Neural cell (in vitro differentiated cells): ENCODE data around the gene MYBL2. TPM values are rescaled to one million over a fixed set of nuclear protein-coding genes. Genes with fewer than 3 reads are reported as not detected.
A peak's percentile ranks its signal among the peaks of the same experiment; 100 is the strongest.

ENCODE experiments used
- H2AFZ ChIP-seq: fragments of 200-600, 300-800 bp; sonication (generic), shearing (Covaris generic); 2 replicates; pipeline ENCODE4 v1.6.0; 2014; ENCODE audit warnings: low read depth, mild to moderate bottlenecking, antibody characterized with exemption, low read length, moderate library complexity
- H3F3A ChIP-seq: fragments of 200-600 bp; shearing (Covaris generic); 2 replicates; pipeline ENCODE4 v1.6.1; 2016; ENCODE audit warnings: mild to moderate bottlenecking, moderate library complexity, mixed read lengths, antibody characterized with exemption, low read length; ENCODE audit not compliant: insufficient read depth, poor library complexity, severe bottlenecking
- H3K27ac ChIP-seq: fragments of 200-600, 300-800 bp; sonication (generic), shearing (Covaris generic); 2 replicates; pipeline ENCODE4 v1.5.1; 2014; ENCODE audit warnings: mild to moderate bottlenecking, low read length, moderate library complexity
- H3K27me3 ChIP-seq: fragments of 300-800, 200-600 bp; sonication (generic), shearing (Covaris generic); 2 replicates; pipeline ENCODE4 v1.6.0; 2014; ENCODE audit warnings: mild to moderate bottlenecking, low read depth, low read length, moderate library complexity; ENCODE audit not compliant: insufficient read depth
- H3K36me3 ChIP-seq: fragments of 300-800, 200-600 bp; sonication (generic), shearing (Covaris generic); 2 replicates; pipeline ENCODE4 v1.5.1; 2014; ENCODE audit warnings: mild to moderate bottlenecking, antibody characterized with exemption, low read length, moderate library complexity; ENCODE audit not compliant: insufficient read depth
- H3K4me2 ChIP-seq: fragments of 300-800, 200-600 bp; sonication (generic), shearing (Covaris generic); 2 replicates; pipeline ENCODE4 v1.6.0; 2014; ENCODE audit warnings: mild to moderate bottlenecking, low read length
- H3K4me3 ChIP-seq: fragments of 300-800, 200-600 bp; sonication (generic), shearing (Covaris generic); 2 replicates; pipeline ENCODE4 v1.5.1; 2014; ENCODE audit warnings: mild to moderate bottlenecking, low read length, moderate library complexity
- H3K79me2 ChIP-seq: fragments of 200-600 bp; shearing (Covaris generic); replicated peaks from 2 replicates; pipeline ENCODE4 v1.6.0; 2014; ENCODE audit warnings: mild to moderate bottlenecking, low read length, moderate library complexity; ENCODE audit not compliant: insufficient read depth
- H3K9ac ChIP-seq: fragments of 300-800, 200-600 bp; sonication (generic), shearing (Covaris generic); 2 replicates; pipeline ENCODE4 v1.6.1; 2016; ENCODE audit warnings: mild to moderate bottlenecking, low read length, mixed read lengths
- H3K9me2 ChIP-seq: fragments of 200-600 bp; shearing (Covaris generic); 2 replicates; pipeline ENCODE4 v1.6.1; 2016; ENCODE audit warnings: mild to moderate bottlenecking, low read length, mixed read lengths; ENCODE audit not compliant: insufficient read depth
- H3K9me3 ChIP-seq: fragments of 200-600, 300-800 bp; sonication (generic), shearing (Covaris generic); 2 replicates; pipeline ENCODE4 v1.6.1; 2016; ENCODE audit warnings: mild to moderate bottlenecking, mixed run types, low read length, moderate library complexity, mixed read lengths
- H4K20me1 ChIP-seq: fragments of 200-600 bp; shearing (Covaris generic); 2 replicates; pipeline ENCODE4 v1.6.1; 2016; ENCODE audit warnings: mild to moderate bottlenecking, mixed run types; ENCODE audit not compliant: insufficient read depth
- EP300 ChIP-seq: fragments of 450-650 bp; conservative IDR thresholded peaks from 2 replicates; pipeline ENCODE4 v1.6.1; 2014; ENCODE audit warnings: antibody characterized with exemption, mild to moderate bottlenecking, moderate library complexity; ENCODE audit not compliant: poor library complexity, severe bottlenecking
- EZH2 ChIP-seq: fragments of 200-600, 300-800 bp; shearing (Covaris generic), sonication (generic); IDR thresholded peaks from 2 replicates; pipeline ENCODE4 v1.6.1; 2014; ENCODE audit warnings: antibody characterized with exemption, low read length, borderline replicate concordance, mild to moderate bottlenecking; ENCODE audit not compliant: insufficient read depth, poor library complexity, severe bottlenecking
- MXI1 ChIP-seq: fragments of 450-650 bp; conservative IDR thresholded peaks from 2 replicates; pipeline ENCODE4 v1.6.1; 2014; ENCODE audit warnings: antibody characterized with exemption, mild to moderate bottlenecking; ENCODE audit not compliant: poor library complexity, severe bottlenecking
- POLR2AphosphoS5 ChIP-seq: IDR thresholded peaks from 2 replicates; pipeline ENCODE4 v1.6.1; 2012
- RAD21 ChIP-seq: fragments of 450-650 bp; conservative IDR thresholded peaks from 2 replicates; pipeline ENCODE4 v1.6.1; 2014; ENCODE audit warnings: antibody characterized with exemption, mild to moderate bottlenecking, moderate library complexity
- SMC3 ChIP-seq: fragments of 450-650 bp; conservative IDR thresholded peaks from 2 replicates; pipeline ENCODE4 v1.6.1; 2014; ENCODE audit warnings: antibody characterized with exemption, mild to moderate bottlenecking, moderate library complexity; ENCODE audit not compliant: poor library complexity
- TAF1 ChIP-seq: IDR thresholded peaks from 2 replicates; pipeline ENCODE4 v1.6.1; 2012; ENCODE audit warnings: low read depth
- polyA plus RNA-seq: library from polyadenylated mRNA; depleted of rRNA; stranded (reverse); fragments of >200 nt; gene quantifications from 2 replicates; pipeline ENCODE4 v1.2.3, GENCODE V29; 2014
- TF ChIP-seq, protein P1 (sequence below): fragments of 450-650 bp; IDR thresholded peaks from 2 replicates; pipeline ENCODE4 v1.5.1; 2014; ENCODE audit warnings: antibody characterized with exemption, mild to moderate bottlenecking, moderate library complexity; ENCODE audit not compliant: poor library complexity, severe bottlenecking
- TF ChIP-seq, protein P2 (sequence below): IDR thresholded peaks from 2 replicates; pipeline ENCODE4 v1.6.1; 2012; ENCODE audit warnings: borderline replicate concordance

The MYBL2 gene
- polyA plus RNA-seq, 1 donor from 2014 or later = not detected

DNA sequence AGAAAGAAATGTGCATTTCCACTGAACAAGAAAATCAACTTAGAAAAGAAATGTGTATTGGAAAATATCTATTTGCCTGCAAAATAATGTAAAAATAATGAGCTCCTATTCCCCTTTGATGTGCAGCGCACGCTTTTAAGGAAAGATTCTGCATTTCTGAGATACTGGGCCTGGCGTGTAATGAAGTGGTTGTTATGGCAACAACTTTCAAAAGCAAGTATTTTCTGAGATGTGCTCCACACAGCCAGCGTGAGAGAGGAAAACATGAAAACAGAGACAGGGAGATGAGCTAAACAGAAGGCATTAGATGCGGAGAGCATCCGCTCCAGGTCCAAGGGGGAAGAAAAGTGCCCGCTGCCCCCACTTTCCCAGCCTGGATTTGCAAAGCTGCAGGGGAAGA, 99.0 kb downstream of the MYBL2 start:
- no peak overlapping the region for H2AFZ ChIP-seq
- TF ChIP-seq, protein P1, sequence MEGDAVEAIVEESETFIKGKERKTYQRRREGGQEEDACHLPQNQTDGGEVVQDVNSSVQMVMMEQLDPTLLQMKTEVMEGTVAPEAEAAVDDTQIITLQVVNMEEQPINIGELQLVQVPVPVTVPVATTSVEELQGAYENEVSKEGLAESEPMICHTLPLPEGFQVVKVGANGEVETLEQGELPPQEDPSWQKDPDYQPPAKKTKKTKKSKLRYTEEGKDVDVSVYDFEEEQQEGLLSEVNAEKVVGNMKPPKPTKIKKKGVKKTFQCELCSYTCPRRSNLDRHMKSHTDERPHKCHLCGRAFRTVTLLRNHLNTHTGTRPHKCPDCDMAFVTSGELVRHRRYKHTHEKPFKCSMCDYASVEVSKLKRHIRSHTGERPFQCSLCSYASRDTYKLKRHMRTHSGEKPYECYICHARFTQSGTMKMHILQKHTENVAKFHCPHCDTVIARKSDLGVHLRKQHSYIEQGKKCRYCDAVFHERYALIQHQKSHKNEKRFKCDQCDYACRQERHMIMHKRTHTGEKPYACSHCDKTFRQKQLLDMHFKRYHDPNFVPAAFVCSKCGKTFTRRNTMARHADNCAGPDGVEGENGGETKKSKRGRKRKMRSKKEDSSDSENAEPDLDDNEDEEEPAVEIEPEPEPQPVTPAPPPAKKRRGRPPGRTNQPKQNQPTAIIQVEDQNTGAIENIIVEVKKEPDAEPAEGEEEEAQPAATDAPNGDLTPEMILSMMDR = peak; percentile 20
- peak; percentile 65 for TF ChIP-seq EP300
- peak; percentile 97 for TF ChIP-seq POLR2AphosphoS5
- TF ChIP-seq, protein P2, sequence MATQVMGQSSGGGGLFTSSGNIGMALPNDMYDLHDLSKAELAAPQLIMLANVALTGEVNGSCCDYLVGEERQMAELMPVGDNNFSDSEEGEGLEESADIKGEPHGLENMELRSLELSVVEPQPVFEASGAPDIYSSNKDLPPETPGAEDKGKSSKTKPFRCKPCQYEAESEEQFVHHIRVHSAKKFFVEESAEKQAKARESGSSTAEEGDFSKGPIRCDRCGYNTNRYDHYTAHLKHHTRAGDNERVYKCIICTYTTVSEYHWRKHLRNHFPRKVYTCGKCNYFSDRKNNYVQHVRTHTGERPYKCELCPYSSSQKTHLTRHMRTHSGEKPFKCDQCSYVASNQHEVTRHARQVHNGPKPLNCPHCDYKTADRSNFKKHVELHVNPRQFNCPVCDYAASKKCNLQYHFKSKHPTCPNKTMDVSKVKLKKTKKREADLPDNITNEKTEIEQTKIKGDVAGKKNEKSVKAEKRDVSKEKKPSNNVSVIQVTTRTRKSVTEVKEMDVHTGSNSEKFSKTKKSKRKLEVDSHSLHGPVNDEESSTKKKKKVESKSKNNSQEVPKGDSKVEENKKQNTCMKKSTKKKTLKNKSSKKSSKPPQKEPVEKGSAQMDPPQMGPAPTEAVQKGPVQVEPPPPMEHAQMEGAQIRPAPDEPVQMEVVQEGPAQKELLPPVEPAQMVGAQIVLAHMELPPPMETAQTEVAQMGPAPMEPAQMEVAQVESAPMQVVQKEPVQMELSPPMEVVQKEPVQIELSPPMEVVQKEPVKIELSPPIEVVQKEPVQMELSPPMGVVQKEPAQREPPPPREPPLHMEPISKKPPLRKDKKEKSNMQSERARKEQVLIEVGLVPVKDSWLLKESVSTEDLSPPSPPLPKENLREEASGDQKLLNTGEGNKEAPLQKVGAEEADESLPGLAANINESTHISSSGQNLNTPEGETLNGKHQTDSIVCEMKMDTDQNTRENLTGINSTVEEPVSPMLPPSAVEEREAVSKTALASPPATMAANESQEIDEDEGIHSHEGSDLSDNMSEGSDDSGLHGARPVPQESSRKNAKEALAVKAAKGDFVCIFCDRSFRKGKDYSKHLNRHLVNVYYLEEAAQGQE = peak; percentile 60
- peak; percentile 61 for TF ChIP-seq MXI1
- no peak for TF ChIP-seq SMC3
- no peak for TF ChIP-seq TAF1
- TF ChIP-seq EZH2 = no peak
- TF ChIP-seq RAD21 = peak; percentile 38
- H3K79me2 ChIP-seq = no peaks in the 10 kb centered on the region
- H3K27me3 ChIP-seq = no peaks in the 10 kb centered on the region
- peak overlapping the region; percentile 48 for H3K4me3 ChIP-seq
- no peaks in the 10 kb centered on the region for H3K36me3 ChIP-seq
- peak overlapping the region; percentile 36 for H3K9ac ChIP-seq
- H3K9me2 ChIP-seq = no peaks in the 10 kb centered on the region
- no peaks in the 10 kb centered on the region for H3K9me3 ChIP-seq
- H4K20me1 ChIP-seq = no peaks in the 10 kb centered on the region
- peak overlapping the region; percentile 32 for H3K4me2 ChIP-seq
- H3F3A ChIP-seq = no peaks in the 10 kb centered on the region
- H3K27ac ChIP-seq = peak overlapping the region; percentile 57

Other genes with a start within 250 kb of the MYBL2 start
- 217 and 225 TPM in 2 replicates for gene SRSF6, start 209.2 kb upstream of the MYBL2 start, polyA plus RNA-seq
- gene L3MBTL1, start 159.4 kb upstream of the MYBL2 start, polyA plus RNA-seq = 22.0 and 24.4 TPM in 2 replicates
- gene SGK2, start 108.1 kb upstream of the MYBL2 start, polyA plus RNA-seq = 0.81 and 5.8 TPM in 2 replicates
- gene IFT52, start 76.2 kb upstream of the MYBL2 start, polyA plus RNA-seq = 124 and 144 TPM in 2 replicates
- not detected in 2 replicates for gene GTSF1L, start 59.9 kb downstream of the MYBL2 start, polyA plus RNA-seq
- gene TOX2, start 247.7 kb downstream of the MYBL2 start, polyA plus RNA-seq = 0.86 and 0.89 TPM in 2 replicates